HuH-7 (cell line): Measurements from ENCODE around the gene LAG3.
A peak's percentile ranks its signal among the peaks of the same experiment; 100 is the strongest.

Experiments used
- DNase-seq: peaks from one replicate; pipeline ENCODE4 v3.0.0; 2011; ENCODE audit warnings: low spot score

LAG3 gene

GRCh38 chr12:6772726-6773589 is 638 bp downstream of the LAG3 start:
- no peak for DNase-seq

GRCh38 chr12:6773590-6774351 is 1.5 kb downstream of the LAG3 start:
- DNase-seq: no peak

GRCh38 chr12:6774499-6775062 is 2.3 kb downstream of the LAG3 start:
- DNase-seq: no peak

GRCh38 chr12:6775185-6776174 is 3.2 kb downstream of the LAG3 start:
- DNase-seq: no peak

GRCh38 chr12:6777386-6777785 is 5.1 kb downstream of the LAG3 start:
- DNase-seq: no peak

- no peak for DNase-seq
These were observed 5.9 kb downstream of the LAG3 start for GRCh38 chr12:6778217-6778573.

- DNase-seq: peak; percentile 94
These were observed 6.5 kb downstream of the LAG3 start for GRCh38 chr12:6778574-6779550.

- DNase-seq: no peak
These were observed 7.5 kb downstream of the LAG3 start for GRCh38 chr12:6779708-6780432.

- no peak for DNase-seq
These were observed 8.3 kb downstream of the LAG3 start for GRCh38 chr12:6780573-6780972.

- no peak for DNase-seq
These were observed 9.8 kb downstream of the LAG3 start for GRCh38 chr12:6782119-6782518.

- DNase-seq: no peak
These were observed 10.7 kb downstream of the LAG3 start for GRCh38 chr12:6782850-6783566.

- DNase-seq: no peak
These were observed 11.5 kb downstream of the LAG3 start for GRCh38 chr12:6783828-6784227.

GRCh38 chr12:6784296-6784695 is 12.0 kb downstream of the LAG3 start:
- no peak for DNase-seq

GRCh38 chr12:6784761-6785160 is 12.4 kb downstream of the LAG3 start:
- no peak for DNase-seq

GRCh38 chr12:6786416-6787094 is 14.2 kb downstream of the LAG3 start:
- DNase-seq: no peak

GRCh38 chr12:6787309-6787708 is 15.0 kb downstream of the LAG3 start:
- no peak for DNase-seq

GRCh38 chr12:6788972-6789924 is 16.9 kb downstream of the LAG3 start, which contains the start of gene CD4:
Gene CD4 (plus strand): TSS chr12:6789528. CDS start chr12:6800139, 10,611 bp downstream.
- no peak for DNase-seq
